GM19240 (cell line): ENCODE results near the gene ARRB1.
"Not testable (repeated sequence)": the region's sequence is repeated elsewhere in the genome, so short reads cannot be mapped to it uniquely, and the experiment has no call there.

Experiments
- DNase-seq: peaks from one replicate; pipeline ENCODE4 v3.0.0; 2011; ENCODE audit warnings: low spot score; ENCODE audit not compliant: insufficient read length

Gene ARRB1

GRCh38 chr11:75276186-75276585 lies 75.3 kb downstream of the ARRB1 start:
- DNase-seq, result no peak

GRCh38 chr11:75275581-75275980 lies 75.9 kb downstream of the ARRB1 start:
- no peak for DNase-seq

DNA sequence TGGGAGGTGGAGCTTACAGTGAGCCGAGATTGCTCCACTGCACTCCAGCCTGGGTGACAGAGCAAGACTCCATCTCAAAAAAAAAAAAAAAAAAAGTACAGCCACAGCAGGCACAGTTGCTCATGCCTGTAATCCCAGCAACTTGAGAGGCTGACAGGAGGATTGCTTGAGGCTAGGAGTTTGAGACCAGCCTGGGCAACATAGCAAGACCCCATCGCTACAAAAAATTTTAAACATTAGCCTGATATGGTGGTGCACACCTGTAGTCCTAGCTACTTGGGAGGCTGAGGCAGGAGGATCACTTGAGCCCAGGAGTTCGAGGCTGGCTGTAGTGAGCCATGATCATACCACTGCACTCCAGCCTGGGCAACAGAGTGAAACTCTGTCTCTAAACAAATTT lies 76.7 kb downstream of the ARRB1 start:
- not testable (repeated sequence) for DNase-seq

DNA sequence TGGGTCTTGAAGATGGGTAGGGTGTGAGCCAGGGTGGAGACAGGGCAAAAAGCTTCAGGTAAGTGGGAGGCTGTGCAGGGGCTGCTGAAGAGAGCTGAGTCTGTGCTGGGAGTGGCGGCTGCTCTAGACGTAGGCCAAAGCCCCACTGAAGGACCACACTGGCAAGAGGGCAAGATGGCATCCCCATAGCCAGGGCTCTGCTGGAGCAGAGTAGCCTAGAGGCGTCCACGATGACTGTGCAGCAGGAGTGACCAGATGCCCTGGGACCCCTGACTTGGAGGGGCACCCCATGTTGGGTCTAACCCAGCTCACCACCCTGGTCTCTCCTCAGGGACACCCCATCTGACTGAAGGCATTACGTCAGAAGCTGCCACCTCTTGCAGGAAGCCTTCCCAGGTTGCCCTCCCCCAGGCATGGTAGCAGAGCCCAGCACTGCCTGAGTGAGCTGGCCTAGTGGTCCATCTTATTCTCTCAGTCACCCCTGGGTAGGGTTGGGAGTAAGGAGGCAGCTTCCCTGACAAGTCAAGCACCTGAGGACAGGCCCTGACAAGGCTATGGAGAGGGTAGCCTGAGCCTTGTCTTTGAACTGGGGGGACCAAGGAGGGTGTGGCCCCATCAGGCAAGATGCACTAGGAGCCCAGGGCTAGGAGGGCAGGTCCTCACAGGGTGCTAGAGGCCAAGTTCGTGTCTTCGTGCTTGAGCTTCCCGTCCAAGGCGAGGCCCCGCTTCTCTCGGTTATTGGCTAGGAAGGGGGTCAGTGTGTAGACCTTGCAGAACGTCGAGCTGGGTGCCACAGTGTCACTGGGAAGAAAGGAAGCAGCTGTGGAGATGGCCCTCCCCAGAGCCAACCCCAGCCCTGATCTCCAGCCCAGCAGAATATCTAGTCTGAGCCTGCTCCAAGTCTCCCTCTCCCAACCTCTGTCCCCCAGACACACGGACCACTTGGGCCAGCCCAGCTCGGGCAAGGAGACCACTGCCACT lies 77.8 kb downstream of the ARRB1 start:
- no peak for DNase-seq

DNA sequence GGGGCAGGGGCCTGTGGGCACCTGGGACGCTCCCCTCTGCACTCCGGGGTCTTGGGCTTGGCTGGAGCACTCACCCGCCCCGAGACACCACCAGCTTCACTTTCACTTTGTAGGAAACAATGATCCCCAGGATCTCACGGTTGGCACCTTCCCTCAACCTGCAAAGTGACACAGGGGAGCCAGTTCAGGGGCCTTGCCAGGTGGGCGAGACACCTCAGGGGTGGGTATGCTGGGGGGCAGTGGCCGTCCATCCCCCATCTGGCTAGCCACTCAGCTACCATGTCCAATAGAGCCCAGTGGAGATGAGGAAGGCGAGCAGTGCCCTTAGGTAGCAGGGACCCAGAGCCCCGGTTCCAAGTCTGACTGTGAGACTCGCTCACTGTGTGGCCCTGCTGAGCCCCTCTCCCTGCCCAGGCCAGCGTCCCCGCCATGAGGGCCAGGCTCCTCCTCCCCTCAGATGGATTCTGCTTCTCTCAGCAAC lies 78.6 kb downstream of the ARRB1 start:
- no peak for DNase-seq

DNA sequence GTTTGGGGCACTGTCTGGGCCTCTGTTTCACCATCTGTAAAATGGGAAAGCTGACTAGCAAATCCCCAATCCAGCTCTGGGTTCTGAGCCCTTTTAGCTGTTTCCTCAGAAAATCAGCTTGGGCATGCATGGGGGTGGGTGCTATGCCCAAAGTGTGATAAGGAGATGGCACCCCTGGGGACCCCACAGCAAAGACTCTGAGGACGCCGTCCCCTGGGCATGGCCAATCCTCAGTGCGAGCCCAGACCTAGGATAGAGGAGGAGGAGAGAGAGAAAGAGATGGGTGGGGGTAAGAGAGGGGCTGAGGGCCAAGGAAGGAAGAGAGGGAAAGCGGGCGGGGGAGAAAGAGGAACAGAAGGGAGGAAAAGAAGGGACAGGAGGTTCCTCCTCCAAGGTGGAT lies 79.1 kb downstream of the ARRB1 start:
- no peak for DNase-seq

GRCh38 chr11:75271730-75272129 lies 79.7 kb downstream of the ARRB1 start:
- no peak for DNase-seq

GRCh38 chr11:75270896-75271418 lies 80.5 kb downstream of the ARRB1 start:
- DNase-seq, result no peak

GRCh38 chr11:75269896-75270295 lies 81.6 kb downstream of the ARRB1 start:
- no peak for DNase-seq

DNA sequence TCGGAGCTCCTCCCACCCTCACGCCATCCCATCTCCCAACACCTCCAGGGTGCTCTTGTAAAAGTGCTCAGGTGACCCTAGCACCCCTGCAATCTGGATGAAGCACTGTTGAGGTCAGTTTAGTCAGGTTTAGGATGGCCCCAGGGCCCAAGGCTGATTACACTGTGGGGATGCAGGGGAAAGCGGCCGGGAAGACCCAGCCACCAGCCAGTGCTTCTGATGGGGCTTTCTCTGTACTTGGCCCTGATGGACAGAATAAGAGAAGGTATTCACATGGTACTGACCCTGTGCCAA lies 82.1 kb downstream of the ARRB1 start:
- DNase-seq, result no peak

DNA sequence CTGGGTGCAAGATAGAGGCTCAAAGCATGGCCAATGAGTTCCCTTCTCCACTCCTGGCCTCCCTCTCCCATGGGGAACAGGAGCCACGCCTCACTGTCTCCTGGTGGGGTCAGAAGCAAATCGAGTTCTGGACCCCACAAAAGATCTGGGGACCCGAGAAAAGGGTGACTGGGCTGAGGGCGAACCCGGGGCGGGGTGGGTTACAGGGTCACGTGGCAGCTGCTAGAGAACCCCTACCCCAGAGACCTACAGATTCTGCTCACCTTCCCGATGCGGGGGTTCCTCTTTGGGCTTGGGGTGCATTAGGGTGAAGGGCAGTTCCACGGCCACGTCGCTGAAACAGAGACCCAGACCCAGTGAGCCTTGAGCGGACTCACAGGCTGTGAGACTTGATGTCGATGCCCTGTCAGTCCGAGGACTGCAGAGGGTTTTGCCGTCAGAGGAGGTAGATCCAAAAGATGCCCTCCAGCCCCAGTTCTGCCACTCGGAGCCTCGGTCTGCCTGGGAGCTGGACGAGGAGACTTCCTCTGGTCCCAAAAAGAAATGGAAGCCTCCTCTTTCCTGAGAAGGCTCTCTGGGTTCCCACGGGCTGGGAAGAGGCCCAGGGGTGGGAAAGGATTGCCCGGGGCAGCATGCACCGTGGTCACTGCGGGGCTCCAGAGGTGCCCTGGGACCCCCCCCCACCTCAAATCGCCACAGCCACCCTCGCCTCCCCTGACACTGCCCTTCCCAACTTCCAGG lies 82.7 kb downstream of the ARRB1 start:
- DNase-seq, result no peak

GRCh38 chr11:75267171-75267970 lies 84.1 kb downstream of the ARRB1 start:
- DNase-seq, result no peak

GRCh38 chr11:75265851-75266531 lies 85.5 kb downstream of the ARRB1 start:
- no peak for DNase-seq

DNA sequence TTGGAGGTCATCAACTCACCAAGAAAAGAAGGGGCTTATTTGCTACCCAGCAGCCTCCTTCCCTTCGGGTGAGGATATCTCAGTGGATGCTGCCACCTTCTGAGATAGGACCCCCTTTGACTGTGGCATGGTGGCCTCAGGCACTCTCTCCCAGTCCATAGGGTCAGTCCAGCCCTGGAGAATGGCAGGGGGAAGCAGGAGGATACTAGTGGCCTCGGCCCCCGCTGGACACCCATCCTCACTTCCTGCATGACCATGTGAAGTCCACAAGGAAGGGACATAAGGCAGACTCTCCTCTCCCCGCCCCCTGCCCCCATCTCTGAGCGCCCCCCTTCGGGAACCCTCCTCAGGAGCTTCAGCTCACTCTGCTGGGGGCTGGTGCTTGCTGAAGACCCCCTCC lies 86.5 kb downstream of the ARRB1 start:
- no peak for DNase-seq

DNA sequence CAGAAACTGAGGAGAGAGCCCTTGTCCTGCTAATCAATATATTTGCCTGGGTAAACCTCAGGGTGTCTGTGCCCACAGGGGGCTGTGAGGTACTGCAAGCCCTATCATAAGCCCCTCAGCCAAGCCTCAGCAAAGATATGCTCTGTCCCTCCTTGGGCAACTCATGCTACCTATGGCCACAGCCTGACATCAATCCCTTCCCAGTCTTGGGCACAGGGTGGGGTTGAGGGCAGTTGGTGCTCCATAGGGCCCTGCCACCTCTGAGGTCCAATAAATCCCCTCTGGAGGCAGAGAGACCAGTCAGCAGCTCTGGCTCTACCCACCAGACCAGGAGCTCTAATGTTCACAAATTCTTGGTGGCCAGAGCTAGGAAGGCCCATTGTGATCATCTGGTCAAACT lies 87.1 kb downstream of the ARRB1 start:
- DNase-seq, result no peak

DNA sequence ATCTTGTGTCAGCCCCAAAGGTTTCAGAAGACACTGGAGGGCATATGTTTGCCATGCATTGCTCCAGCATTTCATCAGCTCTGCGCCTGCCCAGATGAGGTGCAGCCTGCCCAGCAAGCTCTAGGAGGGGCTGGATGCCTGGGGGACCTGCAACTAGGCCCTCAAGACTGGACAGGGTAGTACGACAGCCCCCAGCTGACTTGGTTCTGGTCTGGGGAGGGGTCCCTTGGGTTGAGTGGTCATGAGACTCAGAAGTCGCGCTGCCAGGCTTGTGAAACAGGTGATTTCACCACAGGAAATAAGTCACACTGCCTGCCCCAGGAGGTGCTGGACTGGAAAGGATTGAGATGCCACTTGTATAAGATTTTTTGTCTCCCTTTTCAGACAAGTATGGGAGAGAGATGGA lies 87.5 kb downstream of the ARRB1 start:
- DNase-seq, result no peak

DNA sequence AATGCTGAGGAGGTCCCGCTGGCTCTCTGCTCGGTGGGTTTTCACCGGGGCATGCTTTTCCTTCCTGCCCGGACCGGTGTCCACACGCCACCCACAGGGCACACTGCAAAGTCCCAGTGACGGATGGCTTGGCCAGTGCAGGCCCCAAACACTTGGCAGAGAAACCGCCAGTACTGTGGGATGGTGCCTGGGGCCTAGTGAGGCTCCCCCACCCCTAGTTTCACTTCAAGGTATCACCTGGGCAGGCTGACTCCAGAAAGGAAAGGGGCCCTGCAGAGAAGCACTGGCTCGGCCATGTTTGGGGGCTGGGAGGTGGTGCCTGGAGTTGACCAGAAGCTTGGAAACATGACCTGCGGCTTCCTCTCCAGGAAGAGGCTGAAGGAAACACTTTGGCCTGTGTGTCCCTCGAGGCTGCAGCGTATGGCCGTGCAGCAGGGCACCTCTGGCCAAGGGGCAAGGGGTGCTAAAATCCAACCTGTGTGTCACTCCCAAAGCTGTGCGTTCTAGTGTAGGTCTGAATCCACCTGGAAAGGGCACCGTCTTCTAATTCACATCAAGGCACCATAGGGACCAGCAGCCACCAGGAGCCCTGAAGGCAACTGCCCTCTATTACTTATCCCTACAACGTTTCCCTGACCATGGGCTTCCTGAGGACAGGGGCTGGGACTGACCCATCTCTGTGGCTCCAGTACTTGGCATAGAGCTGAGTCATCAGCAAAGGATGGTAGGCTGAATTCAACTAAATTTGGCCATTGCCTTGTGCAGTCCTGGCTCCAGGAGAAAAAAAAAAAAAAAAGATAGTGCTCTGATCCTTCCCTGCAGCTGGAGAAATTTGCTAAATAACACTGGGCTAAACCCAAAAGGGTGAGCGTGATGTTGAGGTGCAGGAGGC lies 88.3 kb downstream of the ARRB1 start:
- DNase-seq, result no peak

GRCh38 chr11:75262436-75262835 lies 89.0 kb downstream of the ARRB1 start:
- DNase-seq, result no peak

- DNase-seq, result no peak
These were observed 89.5 kb downstream of the ARRB1 start for GRCh38 chr11:75261902-75262361.
